ENCODE data around the gene EXOC3L2.

DNA sequence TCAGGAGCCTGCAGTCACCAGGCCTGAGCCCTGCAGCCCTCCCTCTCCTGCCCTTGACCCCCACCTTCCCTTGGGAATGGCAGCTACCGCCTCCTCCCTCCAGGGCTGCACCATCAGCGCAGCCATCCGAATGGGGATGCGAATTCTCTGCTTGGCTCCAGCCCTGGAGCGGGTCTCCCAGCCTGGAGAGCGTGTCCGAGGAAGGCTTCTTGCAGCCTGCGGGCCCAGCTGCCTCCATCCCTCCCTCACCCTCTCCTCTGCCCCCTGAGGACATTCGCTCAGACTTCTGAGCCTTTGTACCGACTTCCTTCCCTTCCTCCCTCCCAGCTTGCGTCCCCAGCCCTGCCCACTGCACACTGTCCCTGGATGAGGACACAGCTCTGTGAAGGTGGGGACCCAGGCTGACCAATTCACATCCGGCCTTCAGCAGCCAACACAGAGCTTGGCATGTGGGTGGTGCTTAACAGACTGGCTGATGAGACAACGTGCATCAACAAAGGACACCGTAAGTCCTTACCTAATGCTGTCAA lies 78.4 kb downstream of the EXOC3L2 start:
- TF ChIP-seq, protein P1, sequence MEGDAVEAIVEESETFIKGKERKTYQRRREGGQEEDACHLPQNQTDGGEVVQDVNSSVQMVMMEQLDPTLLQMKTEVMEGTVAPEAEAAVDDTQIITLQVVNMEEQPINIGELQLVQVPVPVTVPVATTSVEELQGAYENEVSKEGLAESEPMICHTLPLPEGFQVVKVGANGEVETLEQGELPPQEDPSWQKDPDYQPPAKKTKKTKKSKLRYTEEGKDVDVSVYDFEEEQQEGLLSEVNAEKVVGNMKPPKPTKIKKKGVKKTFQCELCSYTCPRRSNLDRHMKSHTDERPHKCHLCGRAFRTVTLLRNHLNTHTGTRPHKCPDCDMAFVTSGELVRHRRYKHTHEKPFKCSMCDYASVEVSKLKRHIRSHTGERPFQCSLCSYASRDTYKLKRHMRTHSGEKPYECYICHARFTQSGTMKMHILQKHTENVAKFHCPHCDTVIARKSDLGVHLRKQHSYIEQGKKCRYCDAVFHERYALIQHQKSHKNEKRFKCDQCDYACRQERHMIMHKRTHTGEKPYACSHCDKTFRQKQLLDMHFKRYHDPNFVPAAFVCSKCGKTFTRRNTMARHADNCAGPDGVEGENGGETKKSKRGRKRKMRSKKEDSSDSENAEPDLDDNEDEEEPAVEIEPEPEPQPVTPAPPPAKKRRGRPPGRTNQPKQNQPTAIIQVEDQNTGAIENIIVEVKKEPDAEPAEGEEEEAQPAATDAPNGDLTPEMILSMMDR (conservative IDR thresholded peaks at IDR 0.05; ENCODE audit: low read depth, low read length): no peak
- TF ChIP-seq EZH2phosphoT487 (IDR thresholded peaks at IDR 0.05; ENCODE audit: borderline replicate concordance, low read length): no peak
